ENCODE results near the gene PTCRA.

The PTCRA gene

DNA sequence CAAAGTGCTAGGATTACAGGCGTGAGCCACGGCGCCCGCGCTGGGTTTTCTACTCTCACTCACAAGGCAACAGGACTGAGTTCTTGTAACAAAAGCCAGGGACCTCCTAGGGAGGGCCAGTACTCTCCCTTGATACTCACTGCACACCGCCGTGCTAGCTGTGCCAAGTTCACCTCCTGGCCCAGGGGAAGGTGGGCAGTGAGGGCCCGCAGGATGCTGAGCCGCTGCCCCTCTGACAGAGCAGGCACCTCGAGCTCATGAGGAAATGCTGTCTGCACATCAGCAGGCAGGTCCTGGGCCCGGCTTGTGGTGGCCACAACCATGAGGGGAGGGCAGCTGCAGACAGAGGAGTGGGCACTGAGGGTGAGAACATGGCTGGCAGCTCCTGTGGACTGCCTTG is 51.4 kb downstream of the PTCRA start:
- no peaks in the 10 kb centered on the region for H3K9me3 ChIP-seq (ENCODE audit: control insufficient read depth, low read length)
- no peaks in the 10 kb centered on the region for H3K36me3 ChIP-seq (ENCODE audit: control insufficient read depth, insufficient read depth, low read length)
- no peak for TF ChIP-seq CTCF (IDR thresholded peaks at IDR 0.05)
- H2AFZ ChIP-seq, result no peak overlapping the region
- no peak overlapping the region for H3K4me3 ChIP-seq (ENCODE audit: low read depth, low read length)
- H3K9ac ChIP-seq, result no peak overlapping the region
- no peaks in the 10 kb centered on the region for H3K27me3 ChIP-seq (ENCODE audit: control insufficient read depth, insufficient read depth, low read length)
- no peaks in the 10 kb centered on the region for H3K79me2 ChIP-seq
- no peak overlapping the region for H3K4me2 ChIP-seq (ENCODE audit: low read length)
- no peak overlapping the region for H3K27ac ChIP-seq
- no peaks in the 10 kb centered on the region for H3K4me1 ChIP-seq

DNA sequence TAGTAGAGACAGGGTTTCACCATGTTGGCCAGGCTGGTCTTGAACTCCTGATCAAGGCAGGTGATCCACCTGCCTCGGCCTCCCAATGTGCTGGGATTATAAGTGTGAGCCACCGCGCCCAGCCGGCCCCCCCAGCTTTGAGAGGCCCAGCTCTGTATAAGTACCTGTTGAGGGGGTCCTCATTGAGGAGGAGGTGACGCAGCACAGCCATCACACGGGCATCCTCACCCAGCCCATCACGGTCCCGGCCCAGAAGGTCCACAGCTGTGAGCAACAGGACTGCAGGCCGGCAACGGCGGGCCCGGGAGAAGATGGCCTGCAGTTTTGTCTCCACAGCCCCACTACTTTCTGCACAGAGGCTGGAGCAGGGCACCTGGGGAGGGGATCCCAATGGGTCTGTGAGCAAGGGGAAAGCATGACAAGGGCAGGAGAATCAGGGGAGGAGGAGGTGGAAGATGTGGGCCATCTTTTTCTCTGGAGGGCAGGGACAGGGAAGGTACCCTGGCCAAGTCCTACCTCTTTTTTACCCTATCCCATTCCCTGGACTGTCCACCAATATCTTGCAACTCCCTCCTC is 52.4 kb downstream of the PTCRA start:
- Histone ChIP-seq H3K27me3 (ENCODE audit: control insufficient read depth, insufficient read depth, low read length) (no peaks in the 10 kb centered on the region), H3K79me2 (no peaks in the 10 kb centered on the region), H3K4me3 (ENCODE audit: low read depth, low read length) (no peak overlapping the region), H3K36me3 (ENCODE audit: control insufficient read depth, insufficient read depth, low read length) (no peaks in the 10 kb centered on the region), H3K27ac (no peak overlapping the region), H2AFZ (no peak overlapping the region), H3K9me3 (ENCODE audit: control insufficient read depth, low read length) (no peaks in the 10 kb centered on the region), H3K4me1 (no peaks in the 10 kb centered on the region), H3K9ac (no peak overlapping the region), H3K4me2 (ENCODE audit: low read length) (no peak overlapping the region)
- no peak for TF ChIP-seq CTCF (IDR thresholded peaks at IDR 0.05)

GRCh38 chr6:42968783-42969182 is 52.9 kb downstream of the PTCRA start:
- TF ChIP-seq CTCF (IDR thresholded peaks at IDR 0.05), result no peak
- no peak overlapping the region for H3K4me3 ChIP-seq (ENCODE audit: low read depth, low read length)
- H2AFZ ChIP-seq, result no peak overlapping the region
- H3K27me3 ChIP-seq (ENCODE audit: control insufficient read depth, insufficient read depth, low read length), result no peaks in the 10 kb centered on the region
- H3K9ac ChIP-seq, result no peak overlapping the region
- H3K9me3 ChIP-seq (ENCODE audit: control insufficient read depth, low read length), result no peaks in the 10 kb centered on the region
- H3K27ac ChIP-seq, result no peak overlapping the region
- no peaks in the 10 kb centered on the region for H3K79me2 ChIP-seq
- no peak overlapping the region for H3K4me2 ChIP-seq (ENCODE audit: low read length)
- no peaks in the 10 kb centered on the region for H3K4me1 ChIP-seq
- H3K36me3 ChIP-seq (ENCODE audit: control insufficient read depth, insufficient read depth, low read length), result no peaks in the 10 kb centered on the region

DNA sequence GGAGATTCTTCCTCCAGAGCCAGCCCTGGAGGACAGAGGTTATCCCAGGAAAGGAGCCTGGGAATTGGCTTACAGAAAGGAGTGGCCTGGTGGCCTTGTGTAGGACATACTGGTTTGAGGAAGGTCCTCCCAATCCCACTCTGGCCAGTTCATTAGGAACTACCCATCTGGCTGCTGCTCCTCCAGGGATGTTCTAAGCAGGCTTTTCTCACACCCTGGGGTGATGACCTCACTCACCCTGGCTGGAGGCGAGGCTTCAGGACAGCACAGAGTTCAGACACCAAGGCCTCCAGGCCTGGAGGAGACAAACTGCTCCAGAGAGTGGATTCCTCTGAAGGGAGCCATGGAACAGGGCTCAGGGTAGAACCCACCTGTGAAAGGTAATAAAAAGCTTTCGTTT is 53.6 kb downstream of the PTCRA start:
- H3K9ac ChIP-seq, result no peak overlapping the region
- H3K9me3 ChIP-seq (ENCODE audit: control insufficient read depth, low read length), result no peaks in the 10 kb centered on the region
- no peaks in the 10 kb centered on the region for H3K36me3 ChIP-seq (ENCODE audit: control insufficient read depth, insufficient read depth, low read length)
- TF ChIP-seq CTCF (IDR thresholded peaks at IDR 0.05), result no peak
- no peaks in the 10 kb centered on the region for H3K79me2 ChIP-seq
- H3K27ac ChIP-seq, result no peak overlapping the region
- H3K27me3 ChIP-seq (ENCODE audit: control insufficient read depth, insufficient read depth, low read length), result no peaks in the 10 kb centered on the region
- H2AFZ ChIP-seq, result no peak overlapping the region
- H3K4me1 ChIP-seq, result no peaks in the 10 kb centered on the region
- no peak overlapping the region for H3K4me3 ChIP-seq (ENCODE audit: low read depth, low read length)
- no peak overlapping the region for H3K4me2 ChIP-seq (ENCODE audit: low read length)

GRCh38 chr6:42969934-42970333 is 54.1 kb downstream of the PTCRA start:
- Histone ChIP-seq H3K79me2 (no peaks in the 10 kb centered on the region), H2AFZ (no peak overlapping the region), H3K4me1 (no peaks in the 10 kb centered on the region), H3K36me3 (ENCODE audit: control insufficient read depth, insufficient read depth, low read length) (no peaks in the 10 kb centered on the region), H3K4me2 (ENCODE audit: low read length) (no peak overlapping the region), H3K27ac (no peak overlapping the region), H3K9me3 (ENCODE audit: control insufficient read depth, low read length) (no peaks in the 10 kb centered on the region), H3K9ac (no peak overlapping the region), H3K4me3 (ENCODE audit: low read depth, low read length) (no peak overlapping the region), H3K27me3 (ENCODE audit: control insufficient read depth, insufficient read depth, low read length) (no peaks in the 10 kb centered on the region)
- no peak for TF ChIP-seq CTCF (IDR thresholded peaks at IDR 0.05)

Data from parathyroid adenoma (tissue), 2 donors.